DND-41 (cell line): Measurements from ENCODE around the gene CACNB4.

ENCODE experiments used
- ATAC-seq: fragments of 200-7000 bp; cut with Tn5 transposase; 3 replicates; pipeline ENCODE4 v1.9.1; 2021; ENCODE audit warnings: low read depth; ENCODE audit not compliant: insufficient read depth
- DNase-seq: peaks from one replicate; pipeline ENCODE4 v3.0.0-alpha.2; 2020
- H2AFZ ChIP-seq: 2 replicates; pipeline ENCODE4 v1.6.0; 2012; ENCODE audit warnings: low read depth, low read length
- H3K27ac ChIP-seq: 2 replicates; pipeline ENCODE4 v1.5.1; 2012; ENCODE audit warnings: low read length, inconsistent platforms
- H3K27me3 ChIP-seq: fragments of 200-600 bp; sonication (generic); 2 replicates; pipeline ENCODE4 v1.6.0; 2012; ENCODE audit warnings: low read length, mild to moderate bottlenecking, inconsistent platforms; ENCODE audit not compliant: insufficient read depth, poor library complexity
- H3K36me3 ChIP-seq: 2 replicates; pipeline ENCODE4 v1.5.1; 2012; ENCODE audit warnings: low read length, inconsistent platforms; ENCODE audit not compliant: insufficient read depth
- H3K4me1 ChIP-seq: 2 replicates; pipeline ENCODE4 v1.5.1; 2012; ENCODE audit warnings: mild to moderate bottlenecking, low read length; ENCODE audit not compliant: insufficient read depth
- H3K4me2 ChIP-seq: 2 replicates; pipeline ENCODE4 v1.6.0; 2012; ENCODE audit warnings: mild to moderate bottlenecking, moderate library complexity, low read length, inconsistent platforms; ENCODE audit not compliant: insufficient read depth
- H3K4me3 ChIP-seq, 2 experiments: fragments of 200-600 bp in 1 of 2; shearing (Covaris generic) in 1 of 2; 2 replicates each; pipeline ENCODE4 v1.5.1; 2012 to 2016; ENCODE audit warnings: inconsistent platforms in 2 of 2, low read length in 2 of 2, mild to moderate bottlenecking in 2 of 2, low read depth in 1 of 2, moderate library complexity in 1 of 2
- H3K79me2 ChIP-seq: 2 replicates; pipeline ENCODE4 v1.6.0; 2012; ENCODE audit warnings: low read length, inconsistent platforms; ENCODE audit not compliant: insufficient read depth
- H3K9ac ChIP-seq: 2 replicates; pipeline ENCODE4 v1.6.0; 2012; ENCODE audit warnings: low read depth, mild to moderate bottlenecking, inconsistent platforms, low read length, moderate library complexity
- H3K9me3 ChIP-seq: 2 replicates; pipeline ENCODE4 v1.5.1; 2012; ENCODE audit warnings: low read length, moderate library complexity, mild to moderate bottlenecking, inconsistent platforms; ENCODE audit not compliant: insufficient read depth, severe bottlenecking
- H4K20me1 ChIP-seq: 2 replicates; pipeline ENCODE4 v1.6.0; 2012; ENCODE audit warnings: low read length; ENCODE audit not compliant: insufficient read depth
- EZH2 ChIP-seq: IDR thresholded peaks from 3 replicates; pipeline ENCODE4 v1.6.1; 2012; ENCODE audit warnings: borderline replicate concordance, low read depth, mild to moderate bottlenecking, moderate library complexity, low read length, inconsistent platforms; ENCODE audit not compliant: severe bottlenecking
- TF ChIP-seq, protein P1 (sequence below): IDR thresholded peaks from 2 replicates; pipeline ENCODE4 v1.5.1; 2012; ENCODE audit warnings: borderline replicate concordance, low read length, moderate library complexity, mild to moderate bottlenecking; ENCODE audit not compliant: poor library complexity, severe bottlenecking; ENCODE audit errors: extremely low read depth

CACNB4 gene

DNA sequence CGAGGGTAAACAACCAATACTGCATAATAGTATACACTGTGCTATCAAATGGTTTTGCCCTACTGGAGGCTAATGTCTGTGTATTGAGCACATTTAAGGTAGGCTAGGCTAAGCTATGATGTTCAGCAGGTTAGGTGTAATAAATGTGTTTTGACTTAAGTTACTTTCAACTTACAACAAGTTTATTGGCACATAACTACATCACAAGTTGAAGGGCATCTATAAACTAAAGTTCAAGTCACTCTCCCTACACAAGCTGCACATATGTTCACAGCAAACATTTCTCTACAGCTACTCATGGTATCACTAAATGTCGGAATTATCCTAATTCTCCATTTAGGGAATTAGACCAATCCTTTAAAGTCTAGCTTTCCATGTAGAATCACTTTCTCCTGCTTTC, 282.0 kb downstream of the CACNB4 start:
- Histone ChIP-seq H3K27ac (no peak overlapping the region), H4K20me1 (peaks cover 17% of the 10 kb centered on the region; the same call in 1 of the 2 replicates), H3K36me3 (peaks cover 49% of the 10 kb centered on the region), H3K4me1 (no peaks in the 10 kb centered on the region), H3K4me3 (no peak overlapping the region), H3K4me2 (no peak overlapping the region), H3K9me3 (no peaks in the 10 kb centered on the region), H3K79me2 (peaks cover 65% of the 10 kb centered on the region), H3K27me3 (no peaks in the 10 kb centered on the region), H2AFZ (no peak overlapping the region), H3K9ac (no peak overlapping the region)
- no peak for TF ChIP-seq EZH2
- TF ChIP-seq, protein P1, sequence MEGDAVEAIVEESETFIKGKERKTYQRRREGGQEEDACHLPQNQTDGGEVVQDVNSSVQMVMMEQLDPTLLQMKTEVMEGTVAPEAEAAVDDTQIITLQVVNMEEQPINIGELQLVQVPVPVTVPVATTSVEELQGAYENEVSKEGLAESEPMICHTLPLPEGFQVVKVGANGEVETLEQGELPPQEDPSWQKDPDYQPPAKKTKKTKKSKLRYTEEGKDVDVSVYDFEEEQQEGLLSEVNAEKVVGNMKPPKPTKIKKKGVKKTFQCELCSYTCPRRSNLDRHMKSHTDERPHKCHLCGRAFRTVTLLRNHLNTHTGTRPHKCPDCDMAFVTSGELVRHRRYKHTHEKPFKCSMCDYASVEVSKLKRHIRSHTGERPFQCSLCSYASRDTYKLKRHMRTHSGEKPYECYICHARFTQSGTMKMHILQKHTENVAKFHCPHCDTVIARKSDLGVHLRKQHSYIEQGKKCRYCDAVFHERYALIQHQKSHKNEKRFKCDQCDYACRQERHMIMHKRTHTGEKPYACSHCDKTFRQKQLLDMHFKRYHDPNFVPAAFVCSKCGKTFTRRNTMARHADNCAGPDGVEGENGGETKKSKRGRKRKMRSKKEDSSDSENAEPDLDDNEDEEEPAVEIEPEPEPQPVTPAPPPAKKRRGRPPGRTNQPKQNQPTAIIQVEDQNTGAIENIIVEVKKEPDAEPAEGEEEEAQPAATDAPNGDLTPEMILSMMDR, result no peak
- no peak for ATAC-seq
- DNase-seq, result no peak

DNA sequence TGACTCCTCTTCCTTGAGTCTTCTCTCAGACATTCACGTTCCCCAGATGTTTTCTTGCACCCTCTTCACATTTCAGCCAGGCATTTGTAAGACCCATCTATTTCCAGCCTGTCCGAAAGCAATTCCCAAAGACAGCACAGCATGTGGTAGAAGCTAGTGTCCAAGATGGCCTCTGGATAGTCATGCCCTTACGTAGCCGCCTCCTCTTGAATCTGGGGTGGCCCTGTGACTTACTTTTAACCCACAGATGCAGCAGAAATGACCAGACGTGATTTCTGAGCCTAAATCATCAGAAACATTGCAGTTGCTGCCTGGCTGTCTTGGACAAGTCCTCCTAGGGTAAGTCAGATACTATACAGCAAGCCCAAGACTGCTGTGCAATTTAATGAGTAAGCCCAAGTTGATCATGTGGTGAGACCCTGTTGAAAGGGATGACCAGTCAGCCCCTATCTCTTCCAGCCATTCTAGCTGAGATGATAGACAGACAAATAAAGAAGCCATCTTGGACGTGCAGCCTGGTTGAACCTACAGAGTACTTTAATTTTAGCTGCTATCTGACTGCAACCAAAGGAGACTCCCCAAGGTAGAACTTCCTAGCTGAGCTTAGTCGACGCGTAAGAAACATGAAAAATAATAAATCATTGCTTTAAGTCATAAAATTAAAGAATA, 282.9 kb downstream of the CACNB4 start:
- Histone ChIP-seq H3K27me3 (no peaks in the 10 kb centered on the region), H3K79me2 (peaks cover 58% of the 10 kb centered on the region), H3K9ac (no peak overlapping the region), H3K27ac (no peak overlapping the region), H3K4me1 (no peaks in the 10 kb centered on the region), H2AFZ (no peak overlapping the region), H4K20me1 (peaks cover 17% of the 10 kb centered on the region; the same call in 1 of the 2 replicates), H3K36me3 (peaks cover 56% of the 10 kb centered on the region), H3K9me3 (no peaks in the 10 kb centered on the region), H3K4me2 (no peak overlapping the region), H3K4me3 (no peak overlapping the region)
- DNase-seq (no peak), ATAC-seq (no peak)
- TF ChIP-seq, protein P1, result no peak
- TF ChIP-seq EZH2, result no peak

DNA sequence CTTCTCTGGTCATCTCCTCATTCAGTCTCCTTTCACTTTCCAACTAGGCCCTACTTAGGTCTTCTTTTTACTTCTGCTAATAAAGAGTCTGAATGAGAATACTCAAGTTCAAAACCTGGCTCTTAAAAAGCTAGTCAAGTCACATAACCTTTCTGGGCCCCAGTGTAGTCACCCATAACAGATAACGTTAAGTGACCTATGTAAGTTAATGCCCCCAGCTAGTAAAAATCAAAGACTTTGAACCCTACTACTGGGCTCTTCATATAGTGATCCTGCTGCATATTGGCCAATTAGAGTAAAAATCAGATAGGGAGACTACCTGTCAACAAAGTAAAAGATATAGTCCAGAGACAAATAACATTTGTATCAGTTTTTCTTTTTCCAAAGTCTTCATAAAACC, 288.4 kb downstream of the CACNB4 start:
- no peaks in the 10 kb centered on the region for H3K27me3 ChIP-seq
- H4K20me1 ChIP-seq, result peaks cover 6% of the 10 kb centered on the region; the same call in 1 of the 2 replicates
- no peaks in the 10 kb centered on the region for H3K4me1 ChIP-seq
- TF ChIP-seq, protein P1, result no peak
- TF ChIP-seq EZH2, result no peak
- peaks cover 66% of the 10 kb centered on the region for H3K36me3 ChIP-seq
- ATAC-seq (no peak), DNase-seq (no peak)
- no peak overlapping the region for H3K4me2 ChIP-seq
- no peak overlapping the region for H2AFZ ChIP-seq
- no peak overlapping the region for H3K9ac ChIP-seq
- no peak overlapping the region for H3K27ac ChIP-seq
- H3K79me2 ChIP-seq, result peaks cover 6% of the 10 kb centered on the region; the same call in 1 of the 2 replicates
- no peaks in the 10 kb centered on the region for H3K9me3 ChIP-seq
- no peak overlapping the region for H3K4me3 ChIP-seq
